ENCODE data around the gene SETD7.

SETD7 gene

DNA sequence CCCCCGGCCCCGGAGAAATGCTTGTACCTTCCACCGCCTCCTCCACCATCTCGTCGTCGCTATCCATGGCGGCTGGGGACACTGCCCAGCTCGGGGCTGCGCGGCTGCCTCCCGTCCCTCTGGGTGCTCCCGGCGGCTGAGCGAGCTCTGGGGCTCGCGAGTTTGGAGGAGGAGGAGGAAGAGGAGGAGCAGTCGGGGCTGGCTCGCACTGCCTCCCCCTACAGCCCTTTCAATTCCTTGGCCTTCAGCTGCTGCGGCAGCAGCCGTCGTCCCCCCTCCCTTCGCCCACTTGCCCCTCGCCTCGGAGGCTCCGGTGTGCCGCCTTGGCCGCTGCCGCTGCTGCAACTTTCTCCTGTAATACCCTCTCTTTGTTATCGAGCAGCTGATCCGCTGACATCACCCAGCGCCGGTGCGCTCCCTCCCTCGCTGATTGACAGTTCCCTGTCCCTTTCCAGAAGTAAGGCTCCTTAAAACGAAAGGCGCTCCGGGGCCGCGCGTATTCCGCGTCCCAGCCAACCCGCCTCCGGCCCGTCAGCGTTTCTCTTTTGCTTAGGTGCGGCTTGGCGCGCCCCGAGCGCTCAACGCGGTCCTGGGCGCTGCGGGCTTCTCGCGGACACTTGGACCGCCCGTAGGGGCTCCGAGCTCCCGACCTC is at the start of gene SETD7:
SETD7 (minus strand) TSS at position 149 of the 653 bp plus-strand sequence; CDS start at position 67, 82 bp downstream.
- Mint-ChIP-seq H3K4me1 (ENCODE audit: low read depth) (peaks cover 43% of the 10 kb centered on the region), H3K36me3 (ENCODE audit: low read depth) (peaks cover 1% of the 10 kb centered on the region), H3K27me3 (ENCODE audit: low read depth) (peaks cover 14% of the 10 kb centered on the region), H3K27ac (peak within 1 kb of the TSS; percentile 98), H3K9me3 (no peaks in the 10 kb centered on the region), H3K4me3 (peak within 1 kb of the TSS; percentile 95)

DNA sequence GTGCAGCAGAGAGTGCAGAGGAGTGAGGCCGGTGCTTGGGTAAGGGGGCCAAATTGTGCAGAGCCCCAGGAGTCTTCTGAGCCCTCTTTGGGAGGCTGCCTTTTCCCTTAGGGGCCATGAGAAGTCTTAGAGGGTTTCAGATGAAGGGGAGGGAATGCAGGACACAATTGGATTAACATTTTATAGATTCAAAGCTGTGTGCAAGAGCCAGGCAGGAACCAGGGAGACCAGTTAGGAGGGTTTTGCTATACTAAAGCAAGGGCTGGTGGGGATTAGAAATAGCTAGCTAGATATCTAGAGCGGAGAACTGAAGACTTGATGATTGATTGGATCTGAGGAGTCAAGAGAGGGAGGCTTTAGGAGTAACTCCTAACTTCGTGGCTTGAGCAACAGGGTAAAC is 49.5 kb upstream of the SETD7 start:
- H3K27ac Mint-ChIP-seq = no peak overlapping the region
- no peaks in the 10 kb centered on the region for H3K27me3 Mint-ChIP-seq (ENCODE audit: low read depth)
- H3K36me3 Mint-ChIP-seq (ENCODE audit: low read depth) = no peaks in the 10 kb centered on the region
- H3K4me3 Mint-ChIP-seq = no peak overlapping the region
- H3K9me3 Mint-ChIP-seq = peaks cover 3% of the 10 kb centered on the region
- H3K4me1 Mint-ChIP-seq (ENCODE audit: low read depth) = peaks cover 14% of the 10 kb centered on the region

DNA sequence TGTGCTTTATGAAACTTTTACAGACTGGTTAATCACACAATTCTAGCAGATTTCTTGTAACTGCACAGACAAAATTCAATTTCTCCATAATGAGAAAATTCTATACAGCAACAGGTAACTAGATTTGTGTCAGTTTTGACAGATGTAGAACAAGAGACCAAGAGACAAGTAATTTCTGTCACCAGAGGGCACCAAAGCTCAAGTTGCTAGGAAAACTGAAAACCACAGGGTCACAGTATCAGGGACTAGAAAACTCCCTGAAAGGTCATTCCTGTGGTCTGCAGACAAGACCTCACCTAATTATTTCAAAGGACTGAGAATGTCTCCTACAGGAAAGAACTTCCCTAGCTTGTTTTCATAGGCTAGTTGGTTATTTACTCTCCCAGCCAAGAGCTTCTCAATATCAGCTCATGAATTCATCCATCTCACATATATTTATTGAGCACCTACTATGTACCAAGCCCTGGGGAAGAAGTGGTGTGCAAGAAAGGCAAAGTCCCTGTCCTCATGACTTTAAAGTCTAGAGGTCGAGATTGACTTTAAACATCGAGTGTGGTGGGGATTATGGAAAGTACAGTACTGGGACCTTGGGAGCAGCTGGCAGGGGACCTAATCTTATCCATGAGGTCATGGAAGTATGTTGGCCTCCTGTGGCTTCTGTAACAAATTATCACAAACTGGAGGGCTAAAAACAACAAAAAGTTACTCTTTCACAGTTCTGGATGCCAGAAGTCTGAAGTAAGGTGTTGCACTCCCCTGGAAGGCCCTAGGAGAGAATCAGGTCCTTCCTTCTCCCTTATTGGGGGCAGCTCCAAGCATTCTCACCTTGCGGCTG is 47.8 kb upstream of the SETD7 start:
- Mint-ChIP-seq H3K36me3 (ENCODE audit: low read depth) (no peaks in the 10 kb centered on the region), H3K27ac (no peak overlapping the region), H3K9me3 (peaks cover 3% of the 10 kb centered on the region), H3K4me3 (no peak overlapping the region), H3K4me1 (ENCODE audit: low read depth) (peaks cover 13% of the 10 kb centered on the region), H3K27me3 (ENCODE audit: low read depth) (peaks cover 4% of the 10 kb centered on the region)

DNA sequence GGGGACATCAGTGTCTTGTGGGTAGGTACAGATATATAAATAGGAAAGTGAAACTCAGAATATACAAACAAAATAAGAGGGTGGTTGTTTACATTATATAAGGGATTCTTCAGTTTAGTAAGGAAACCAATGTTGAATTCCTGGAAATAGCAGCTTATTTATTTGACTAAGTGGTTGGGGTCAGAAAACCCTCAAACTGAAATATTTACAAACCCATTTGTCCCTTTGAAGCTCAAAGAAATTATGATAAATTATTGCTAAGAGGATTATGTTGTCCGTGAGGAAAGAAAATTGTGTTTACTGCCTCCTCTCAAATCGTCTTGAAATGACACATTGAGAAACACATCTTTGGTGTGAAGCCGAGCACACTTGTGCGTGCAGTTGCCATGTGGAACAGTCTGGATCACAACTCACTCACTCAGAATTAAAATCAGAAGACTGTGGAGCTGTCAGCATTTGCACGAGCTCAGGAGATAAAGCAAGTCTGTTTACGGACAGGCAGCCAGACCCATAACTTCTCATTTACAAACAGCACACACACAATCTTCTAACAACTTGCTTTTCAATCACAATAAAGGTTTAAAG is 46.8 kb upstream of the SETD7 start:
- Mint-ChIP-seq H3K27me3 (ENCODE audit: low read depth) (peaks cover 5% of the 10 kb centered on the region), H3K27ac (no peak overlapping the region), H3K9me3 (peaks cover 3% of the 10 kb centered on the region), H3K4me3 (no peak overlapping the region), H3K36me3 (ENCODE audit: low read depth) (no peaks in the 10 kb centered on the region), H3K4me1 (ENCODE audit: low read depth) (peaks cover 12% of the 10 kb centered on the region)

DNA sequence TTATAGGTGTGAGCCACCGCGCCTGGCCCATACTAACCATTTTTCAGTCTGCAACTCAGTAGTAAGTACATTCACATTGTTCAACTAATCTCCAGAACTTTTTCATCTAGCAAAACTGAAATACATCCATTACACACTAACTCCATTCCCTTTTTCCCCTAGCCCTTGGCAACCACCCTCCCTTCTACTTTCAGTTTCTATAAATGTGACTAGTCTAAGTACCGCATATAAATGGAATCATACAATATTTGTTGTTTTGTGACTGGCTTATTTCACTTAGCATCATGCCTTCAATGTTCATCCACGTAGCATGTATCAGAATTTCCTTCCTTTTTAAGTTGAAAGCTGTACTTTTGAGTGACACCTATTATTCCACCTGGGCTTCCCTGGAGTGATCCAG is 44.6 kb upstream of the SETD7 start:
- peaks cover 5% of the 10 kb centered on the region for H3K4me1 Mint-ChIP-seq (ENCODE audit: low read depth)

DNA sequence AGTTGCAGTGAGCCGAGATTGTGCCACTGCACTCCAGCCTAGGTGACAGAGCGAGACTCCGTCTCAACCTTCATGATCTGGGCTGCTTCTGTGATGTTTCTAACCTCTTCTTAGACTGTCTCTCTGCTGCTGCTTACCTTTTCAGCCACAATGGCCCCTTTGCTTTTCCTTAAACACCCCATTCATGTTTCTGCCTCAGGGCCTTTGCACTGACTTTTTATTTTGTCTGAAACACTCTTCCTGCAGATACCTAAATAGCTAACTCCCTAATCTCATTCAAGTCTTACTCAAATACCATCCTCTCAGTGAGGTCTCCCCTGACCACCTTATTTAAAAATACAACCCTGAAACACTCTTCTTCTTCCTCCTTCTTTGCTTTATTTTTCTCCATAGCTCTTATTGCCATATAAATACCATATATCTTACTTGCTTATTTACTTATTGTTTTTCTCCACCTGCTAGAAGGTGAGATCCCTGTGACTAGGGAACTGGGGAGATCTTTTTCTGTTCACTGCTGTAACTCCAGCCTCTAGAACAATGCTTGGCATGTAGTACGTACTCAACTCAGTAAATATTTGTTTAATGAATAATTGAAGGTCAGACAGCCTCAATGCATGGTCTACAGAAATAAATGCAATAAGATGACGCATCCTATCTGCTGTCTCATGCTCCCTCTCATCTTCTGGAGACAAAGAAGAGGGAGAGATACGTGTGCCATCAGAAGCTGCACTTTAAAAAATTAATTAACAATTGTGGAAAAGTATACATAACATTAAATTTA is 43.8 kb upstream of the SETD7 start:
- H3K27ac Mint-ChIP-seq = no peak overlapping the region
- no peaks in the 10 kb centered on the region for H3K9me3 Mint-ChIP-seq
- no peaks in the 10 kb centered on the region for H3K36me3 Mint-ChIP-seq (ENCODE audit: low read depth)
- no peak overlapping the region for H3K4me3 Mint-ChIP-seq
- peaks cover 5% of the 10 kb centered on the region for H3K4me1 Mint-ChIP-seq (ENCODE audit: low read depth)
- peaks cover 28% of the 10 kb centered on the region for H3K27me3 Mint-ChIP-seq (ENCODE audit: low read depth)

More for the DNA sequence above, 44.6 kb upstream of the SETD7 start:
- Mint-ChIP-seq H3K27me3 (ENCODE audit: low read depth) (peaks cover 19% of the 10 kb centered on the region), H3K9me3 (no peaks in the 10 kb centered on the region), H3K4me3 (no peak overlapping the region), H3K27ac (no peak overlapping the region), H3K36me3 (ENCODE audit: low read depth) (no peaks in the 10 kb centered on the region)

DNA sequence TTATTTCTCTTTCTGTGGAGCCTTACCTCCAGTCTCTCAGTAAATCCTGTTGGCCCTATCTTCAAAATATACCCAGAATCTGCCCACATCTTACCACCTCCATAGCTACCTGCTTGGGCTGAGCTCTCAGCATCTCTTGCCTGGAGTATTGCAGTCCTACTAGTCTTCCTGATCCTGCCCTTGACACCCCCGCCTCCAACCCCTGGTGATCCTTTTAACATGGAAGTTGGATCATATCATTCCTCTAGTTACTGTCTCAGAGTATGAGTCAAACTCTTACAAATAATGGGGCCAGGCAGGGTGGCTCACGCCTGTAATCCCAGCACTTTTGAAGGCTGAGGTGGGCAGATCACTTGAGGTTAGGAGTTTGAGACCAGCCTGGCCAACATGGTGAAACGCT is 43.1 kb upstream of the SETD7 start:
- Mint-ChIP-seq H3K36me3 (ENCODE audit: low read depth) (no peaks in the 10 kb centered on the region), H3K4me3 (no peak overlapping the region), H3K27ac (no peak overlapping the region), H3K4me1 (ENCODE audit: low read depth) (peaks cover 5% of the 10 kb centered on the region), H3K27me3 (ENCODE audit: low read depth) (peaks cover 34% of the 10 kb centered on the region), H3K9me3 (no peaks in the 10 kb centered on the region)

DNA sequence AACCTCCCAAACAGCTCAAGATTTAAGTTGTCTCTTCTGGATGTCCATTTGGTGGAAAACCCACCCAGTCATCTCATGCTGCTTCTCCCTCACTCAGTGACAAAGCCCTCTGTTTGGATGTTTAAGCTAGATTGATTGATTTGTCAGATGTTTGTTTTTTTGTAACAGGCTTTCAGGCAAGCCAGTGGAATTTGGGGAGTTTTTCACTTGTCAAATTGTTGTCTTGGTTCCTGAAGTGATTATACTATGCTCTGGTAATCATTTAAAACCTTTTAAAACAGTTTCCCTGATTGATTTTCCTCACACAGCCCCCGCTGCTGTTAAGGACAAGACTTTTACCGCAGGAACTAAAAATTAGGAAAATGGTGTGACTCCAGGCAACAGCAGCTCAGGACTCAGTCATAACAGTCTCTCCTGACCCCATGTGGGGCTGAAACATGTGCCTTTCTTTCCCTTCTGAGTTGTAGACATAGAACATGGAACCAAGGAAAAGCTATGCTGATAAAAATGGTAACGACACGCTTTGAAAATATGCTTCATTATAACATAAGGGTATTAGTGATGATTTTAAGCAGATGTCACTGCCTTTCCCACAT is 40.8 kb upstream of the SETD7 start:
- Mint-ChIP-seq H3K4me3 (no peak overlapping the region), H3K27ac (no peak overlapping the region), H3K9me3 (no peaks in the 10 kb centered on the region), H3K27me3 (ENCODE audit: low read depth) (peaks cover 43% of the 10 kb centered on the region), H3K4me1 (ENCODE audit: low read depth) (no peaks in the 10 kb centered on the region), H3K36me3 (ENCODE audit: low read depth) (no peaks in the 10 kb centered on the region)

DNA sequence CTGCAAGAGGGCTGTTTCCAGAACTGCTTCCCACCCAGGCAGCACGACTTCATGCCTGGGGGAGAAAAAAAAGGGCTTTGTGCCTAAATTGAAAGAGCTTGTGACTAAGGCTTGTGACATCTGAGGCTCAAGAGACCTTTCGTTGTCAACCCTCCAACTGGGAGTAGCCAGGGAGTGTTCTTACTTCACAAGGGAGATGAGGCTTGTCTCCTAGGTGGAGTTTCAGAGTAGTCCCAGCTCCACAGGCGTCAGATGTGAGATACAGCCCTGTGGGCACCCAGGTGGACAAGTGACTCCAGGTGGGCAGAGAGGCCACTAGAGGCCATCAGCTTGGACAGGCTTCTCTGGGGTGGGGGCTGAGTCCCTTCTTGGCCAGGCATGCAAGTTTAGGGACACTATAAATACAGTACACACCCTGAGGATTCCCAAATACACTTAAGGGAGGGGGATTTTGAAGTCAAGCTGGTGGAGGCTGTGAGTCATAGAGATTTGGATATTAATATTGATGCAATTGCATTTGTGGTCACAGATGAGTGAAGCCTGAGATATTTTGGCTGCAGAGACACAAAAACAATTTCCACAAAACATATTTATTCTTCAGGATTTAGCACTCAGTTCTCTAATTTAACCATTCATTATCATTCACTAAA is 40.1 kb upstream of the SETD7 start:
- Mint-ChIP-seq H3K4me3 (no peak overlapping the region), H3K36me3 (ENCODE audit: low read depth) (no peaks in the 10 kb centered on the region), H3K4me1 (ENCODE audit: low read depth) (no peaks in the 10 kb centered on the region), H3K9me3 (no peaks in the 10 kb centered on the region), H3K27me3 (ENCODE audit: low read depth) (peaks cover 43% of the 10 kb centered on the region), H3K27ac (no peak overlapping the region)

DNA sequence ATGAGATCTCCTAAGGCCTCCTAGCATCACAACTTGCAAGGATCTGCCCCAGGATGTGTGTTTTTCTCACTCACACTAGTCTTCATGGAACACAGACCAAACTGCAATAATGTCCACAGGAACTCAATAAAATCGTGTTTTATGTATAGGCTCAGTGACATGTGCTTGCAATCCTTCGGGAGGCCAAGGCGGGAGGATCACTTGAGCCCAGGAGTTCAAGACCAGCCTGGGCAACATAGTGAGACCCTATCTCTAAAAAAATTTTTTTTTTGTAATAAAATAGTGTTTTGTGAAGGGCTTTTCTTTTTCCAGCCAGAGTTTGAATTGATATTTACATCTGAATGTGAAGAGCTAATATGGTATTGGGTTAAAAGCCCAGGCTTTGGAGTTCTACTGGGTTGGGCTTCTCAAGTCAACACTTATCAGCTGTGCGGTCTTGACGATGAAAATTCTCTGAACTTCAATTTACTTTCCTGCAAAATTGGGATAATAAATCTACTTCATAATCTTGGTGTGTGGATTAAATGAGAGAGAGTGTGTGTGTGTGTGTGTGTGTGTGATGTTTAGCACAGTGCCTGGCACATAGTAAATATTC is 38.7 kb upstream of the SETD7 start:
- H3K4me1 Mint-ChIP-seq (ENCODE audit: low read depth) = no peaks in the 10 kb centered on the region
- peaks cover 43% of the 10 kb centered on the region for H3K27me3 Mint-ChIP-seq (ENCODE audit: low read depth)
- H3K27ac Mint-ChIP-seq = no peak overlapping the region
- H3K4me3 Mint-ChIP-seq = no peak overlapping the region
- no peaks in the 10 kb centered on the region for H3K9me3 Mint-ChIP-seq
- no peaks in the 10 kb centered on the region for H3K36me3 Mint-ChIP-seq (ENCODE audit: low read depth)

DNA sequence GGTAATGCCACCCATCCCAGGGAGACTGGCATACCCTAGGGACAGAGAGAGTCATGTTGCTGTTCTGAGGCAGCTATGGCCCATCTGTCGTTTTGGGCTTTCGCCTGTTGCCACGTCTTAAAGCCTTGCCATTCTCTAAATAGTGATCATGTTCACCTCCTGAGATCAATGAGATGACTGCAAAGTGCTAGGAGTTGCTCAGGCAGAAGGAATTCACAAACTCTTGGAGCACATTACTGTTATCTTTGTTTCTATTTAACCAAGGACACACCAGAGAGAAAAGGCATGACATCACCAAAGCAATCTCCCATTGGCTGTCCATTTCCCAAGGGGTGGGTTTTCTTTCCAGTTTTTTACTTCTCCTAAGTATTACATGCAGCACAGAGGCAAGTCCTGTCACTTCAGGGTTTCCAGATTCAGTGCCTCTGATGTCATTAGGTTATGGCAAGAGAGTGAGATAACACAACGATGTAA is 37.1 kb upstream of the SETD7 start:
- Mint-ChIP-seq H3K9me3 (no peaks in the 10 kb centered on the region), H3K27me3 (ENCODE audit: low read depth) (peaks cover 38% of the 10 kb centered on the region), H3K27ac (no peak overlapping the region), H3K4me3 (no peak overlapping the region), H3K4me1 (ENCODE audit: low read depth) (no peaks in the 10 kb centered on the region), H3K36me3 (ENCODE audit: low read depth) (no peaks in the 10 kb centered on the region)

DNA sequence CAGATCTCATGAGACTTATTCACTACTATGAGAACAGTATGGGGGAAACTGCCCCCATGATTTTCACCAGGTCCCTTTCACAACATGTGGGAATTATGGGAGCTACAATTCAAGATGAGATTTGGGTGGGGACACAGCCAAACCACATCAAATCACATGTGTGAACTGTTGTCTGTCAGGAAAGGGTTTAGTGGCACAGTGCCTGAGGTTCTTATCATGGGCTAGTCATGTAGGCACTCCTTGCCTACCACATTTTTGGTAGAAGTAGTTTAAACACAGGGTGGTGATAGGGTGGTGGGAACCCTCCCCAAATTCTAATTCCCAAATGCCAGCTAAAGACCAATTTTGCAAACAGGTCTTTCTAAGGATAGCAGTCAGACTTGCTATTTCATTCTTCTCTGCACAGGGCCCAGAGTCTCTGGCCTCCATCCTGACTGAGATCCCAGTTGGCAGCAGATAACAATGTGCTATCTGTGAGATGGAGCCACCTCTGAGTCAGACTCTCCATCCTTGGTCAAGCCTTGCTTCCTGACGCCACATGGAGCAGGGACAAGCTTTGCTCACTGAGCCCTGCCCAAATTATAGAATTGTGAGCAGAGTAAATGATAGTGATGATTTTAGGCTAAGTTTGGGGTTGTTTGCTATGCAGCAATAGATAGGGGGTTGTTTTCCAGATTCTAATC is 33.5 kb upstream of the SETD7 start:
- H3K4me1 Mint-ChIP-seq (ENCODE audit: low read depth) = no peaks in the 10 kb centered on the region
- H3K4me3 Mint-ChIP-seq = no peak overlapping the region
- peaks cover 18% of the 10 kb centered on the region for H3K27me3 Mint-ChIP-seq (ENCODE audit: low read depth)
- H3K36me3 Mint-ChIP-seq (ENCODE audit: low read depth) = no peaks in the 10 kb centered on the region
- H3K9me3 Mint-ChIP-seq = no peaks in the 10 kb centered on the region
- no peak overlapping the region for H3K27ac Mint-ChIP-seq

DNA sequence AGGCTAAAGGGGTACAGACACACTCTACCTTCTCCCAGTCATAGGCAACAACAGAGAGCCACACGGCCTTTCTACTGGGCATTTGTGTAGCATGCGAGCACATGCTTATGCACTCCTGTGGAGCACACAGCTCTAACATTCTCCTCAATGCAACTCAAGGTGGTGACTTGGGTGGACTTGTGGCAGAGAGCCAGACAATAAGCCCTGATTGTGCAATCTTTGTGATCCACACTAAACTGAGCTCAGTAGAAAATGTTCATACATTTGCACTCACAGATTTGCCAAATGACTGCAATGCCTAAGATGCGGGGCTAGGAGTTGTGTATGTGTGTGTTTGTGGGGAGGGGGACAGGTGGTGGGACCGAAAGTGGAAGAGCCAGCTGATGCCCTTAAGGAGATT is 31.4 kb upstream of the SETD7 start:
- Mint-ChIP-seq H3K9me3 (no peaks in the 10 kb centered on the region), H3K27ac (no peak overlapping the region), H3K4me3 (no peak overlapping the region)

More for the DNA sequence above, 31.4 kb upstream of the SETD7 start:
- Mint-ChIP-seq H3K4me1 (ENCODE audit: low read depth) (no peaks in the 10 kb centered on the region), H3K27me3 (ENCODE audit: low read depth) (peaks cover 10% of the 10 kb centered on the region), H3K36me3 (ENCODE audit: low read depth) (no peaks in the 10 kb centered on the region)
